GM23338 (cell line): ENCODE data around the gene UNC79. TPM values are rescaled to one million over a fixed set of nuclear protein-coding genes. Genes with fewer than 3 reads are reported as not detected.

Source experiments
- ATAC-seq: fragments of 200-7000 bp; cut with Tn5 transposase; 3 replicates; pipeline ENCODE4 v1.9.1; 2020
- DNase-seq: peaks from one replicate; pipeline ENCODE4 v3.0.0-alpha.2; 2015; ENCODE audit warnings: low spot score
- H2AFZ ChIP-seq: fragments of 200-600 bp; sonication (generic); 2 replicates; pipeline ENCODE4 v1.8.0; 2016; ENCODE audit warnings: antibody characterized with exemption, mild to moderate bottlenecking, moderate library complexity
- H3F3A ChIP-seq: fragments of 200-600 bp; sonication (generic); replicated peaks from 2 replicates; pipeline ENCODE4 v1.8.0; 2017; ENCODE audit warnings: antibody characterized with exemption, mixed run types, low read depth
- H3K27ac ChIP-seq: fragments of 200-600 bp; sonication (generic); 2 replicates; pipeline ENCODE4 v1.6.1; 2016; ENCODE audit warnings: low read depth
- H3K27me3 ChIP-seq: fragments of 200-600 bp; sonication (generic); 2 replicates; pipeline ENCODE4 v1.8.0; 2016; ENCODE audit warnings: mild to moderate bottlenecking, mixed run types, moderate library complexity; ENCODE audit not compliant: insufficient read depth
- H3K36me3 ChIP-seq: fragments of 200-600 bp; sonication (generic); 2 replicates; pipeline ENCODE4 v1.8.0; 2016; ENCODE audit warnings: mild to moderate bottlenecking; ENCODE audit not compliant: insufficient read depth
- H3K4me1 ChIP-seq: fragments of 200-600 bp; sonication (generic); 2 replicates; pipeline ENCODE4 v1.8.0; 2016; ENCODE audit warnings: mild to moderate bottlenecking, moderate library complexity; ENCODE audit not compliant: insufficient read depth
- H3K4me2 ChIP-seq: fragments of 200-600 bp; sonication (generic); 2 replicates; pipeline ENCODE4 v1.7.1; 2017; ENCODE audit warnings: mixed run types
- H3K4me3 ChIP-seq: fragments of 200-600 bp; sonication (generic); 2 replicates; pipeline ENCODE4 v1.6.1; 2016; ENCODE audit warnings: mixed run types
- H3K79me2 ChIP-seq: fragments of 200-600 bp; sonication (generic); replicated peaks from 2 replicates; pipeline ENCODE4 v1.8.0; 2017; ENCODE audit warnings: mild to moderate bottlenecking; ENCODE audit not compliant: insufficient read depth
- H3K9me2 ChIP-seq: fragments of 200-600 bp; sonication (generic); 2 replicates; pipeline ENCODE4 v1.8.0; 2017; ENCODE audit not compliant: insufficient read depth
- H4K20me1 ChIP-seq: fragments of 200-600 bp; sonication (generic); replicated peaks from 2 replicates; pipeline ENCODE4 v1.8.0; 2017; ENCODE audit warnings: mild to moderate bottlenecking; ENCODE audit not compliant: insufficient read depth
- H3K27ac Mint-ChIP-seq: 2 replicates; pipeline ENCODE4 v1.8.0; 2020; ENCODE audit warnings: inconsistent platforms, mild to moderate bottlenecking, moderate library complexity, mixed read lengths
- H3K27me3 Mint-ChIP-seq: 3 replicates; pipeline ENCODE4 v1.8.0; 2022; ENCODE audit warnings: low read depth, mild to moderate bottlenecking, moderate library complexity, mixed read lengths, inconsistent platforms; ENCODE audit not compliant: insufficient read depth, poor library complexity
- H3K36me3 Mint-ChIP-seq: 3 replicates; pipeline ENCODE4 v1.8.0; 2021; ENCODE audit warnings: low read depth, mild to moderate bottlenecking, inconsistent platforms, moderate library complexity, mixed read lengths
- H3K4me1 Mint-ChIP-seq: 3 replicates; pipeline ENCODE4 v1.8.0; 2020; ENCODE audit warnings: mild to moderate bottlenecking, inconsistent platforms, mixed read lengths
- H3K4me3 Mint-ChIP-seq: 3 replicates; pipeline ENCODE4 v1.8.0; 2021; ENCODE audit warnings: moderate library complexity, mild to moderate bottlenecking, inconsistent platforms, mixed read lengths
- H3K9me3 Mint-ChIP-seq: 3 replicates; pipeline ENCODE4 v1.8.0; 2020; ENCODE audit warnings: moderate library complexity, mild to moderate bottlenecking, inconsistent platforms, mixed read lengths
- CTCF ChIP-seq, 2 experiments: fragments of 200-600 bp in 1 of 2; sonication (generic) in 1 of 2; conservative IDR thresholded peaks; 2 replicates each; pipeline versions ENCODE4 v1.5.1 to v1.6.1; 2016 to 2017; ENCODE audit warnings: antibody characterized with exemption in 2 of 2, low read depth in 2 of 2, mild to moderate bottlenecking in 2 of 2, moderate library complexity in 1 of 2
- EZH2phosphoT487 ChIP-seq: fragments of 200-600 bp; sonication (generic); IDR thresholded peaks from one replicate; pipeline ENCODE4 v1.8.1; 2018; ENCODE audit warnings: antibody characterized with exemption; ENCODE audit not compliant: unreplicated experiment
- NANOG ChIP-seq: IDR thresholded peaks from 2 replicates; pipeline ENCODE4 v1.6.1; 2016; ENCODE audit warnings: antibody characterized with exemption, borderline replicate concordance
- ZNF331 ChIP-seq: fragments of 250-450 bp; sonication (Bioruptor Pico); IDR thresholded peaks from 2 replicates; pipeline ENCODE4 v1.5.0; 2020; ENCODE audit warnings: low read depth, mild to moderate bottlenecking, moderate library complexity
- ZNF462 ChIP-seq: fragments of 250-450 bp; sonication (Bioruptor Pico); IDR thresholded peaks from 2 replicates; pipeline ENCODE4 v1.5.0; 2020; ENCODE audit warnings: mild to moderate bottlenecking, moderate library complexity
- polyA plus RNA-seq: library from polyadenylated mRNA; unstranded; fragments of >200 nt; fragmentation: Nextera tagmentation; extraction: Ambion mirVana; gene quantifications from 2 replicates; pipeline ENCODE4 v1.2.1, GENCODE V29; 2016
- total RNA-seq: library from RNA; depleted of rRNA; stranded (reverse); fragments of >200 nt; shearing (Covaris generic); gene quantifications from 2 replicates; pipeline ENCODE4 v1.2.3, GENCODE V29; 2014

The UNC79 gene
- total and polyA plus RNA-seq, 2 experiments from 2014 or later, result 1.8 to 3.6 TPM

GRCh38 chr14:93736378-93737014 is 305.8 kb downstream of the UNC79 start:
- Histone ChIP-seq H4K20me1 (no peaks in the 10 kb centered on the region), H3K4me2 (no peak overlapping the region), H2AFZ (no peak overlapping the region), H3K27ac (no peak overlapping the region), H3K9me2 (no peaks in the 10 kb centered on the region), H3K4me1 (no peaks in the 10 kb centered on the region; the same call in 1 of the 2 replicates), H3K4me3 (no peak overlapping the region), H3F3A (no peaks in the 10 kb centered on the region), H3K36me3 (no peaks in the 10 kb centered on the region), H3K27me3 (no peaks in the 10 kb centered on the region), H3K79me2 (no peaks in the 10 kb centered on the region)
- no peak overlapping the region for H3K4me3 Mint-ChIP-seq
- ATAC-seq (peak; percentile 66), DNase-seq (peak; percentile 41)
- H3K4me1 Mint-ChIP-seq, result peaks cover 11% of the 10 kb centered on the region
- H3K27ac Mint-ChIP-seq, result no peak overlapping the region
- TF ChIP-seq EZH2phosphoT487 (no peak), NANOG (no peak), ZNF331 (no peak), ZNF462 (CRISPR knock-in tag) (no peak), CTCF (conservative IDR thresholded peaks at IDR 0.05; ENCODE audit: low read depth in 2 of 2) (peak; percentile 45 to 69)
- peaks cover 4% of the 10 kb centered on the region for H3K27me3 Mint-ChIP-seq
- no peaks in the 10 kb centered on the region for H3K9me3 Mint-ChIP-seq
- H3K36me3 Mint-ChIP-seq, result no peaks in the 10 kb centered on the region
